CMK (cell line): ENCODE measurements around the gene BAG3.
"Not testable (repeated sequence)": the region's sequence is repeated elsewhere in the genome, so short reads cannot be mapped to it uniquely, and the experiment has no call there.

Experiments used
- DNase-seq: peaks from one replicate; pipeline ENCODE4 v3.0.0-alpha.2; 2010; ENCODE audit warnings: low read depth

BAG3 gene

DNA sequence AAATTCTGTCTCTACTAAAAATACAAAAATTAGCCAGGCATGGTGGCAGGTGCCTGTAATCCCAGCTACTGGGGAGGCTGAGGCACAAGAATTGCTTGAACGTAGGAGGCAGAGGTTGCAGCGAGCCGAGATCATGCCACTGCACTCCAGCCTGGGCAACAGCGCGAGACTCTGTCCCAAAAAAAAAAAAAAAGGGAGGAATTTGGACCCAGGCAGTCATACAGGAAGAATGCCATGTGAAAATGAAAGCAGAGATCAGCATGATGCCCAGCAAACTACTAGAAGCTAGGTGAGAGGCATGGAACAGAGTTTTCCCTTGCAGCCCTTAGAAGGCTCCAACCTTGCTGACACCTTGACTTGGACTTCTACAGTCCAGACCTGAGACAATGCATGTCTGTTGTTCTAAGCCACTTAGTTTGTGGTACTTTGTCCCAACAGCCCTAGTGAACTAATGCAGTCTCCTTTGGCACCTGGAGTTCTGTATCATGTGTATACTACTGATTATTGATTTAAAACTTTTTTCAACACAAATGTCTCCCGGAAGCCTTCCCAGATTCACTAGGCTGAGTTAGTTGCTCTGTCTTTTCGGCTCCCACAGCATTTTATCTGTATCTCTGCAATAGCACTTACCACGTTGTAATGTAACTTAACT lies 10.2 kb upstream of the BAG3 start:
- DNase-seq: no peak

DNA sequence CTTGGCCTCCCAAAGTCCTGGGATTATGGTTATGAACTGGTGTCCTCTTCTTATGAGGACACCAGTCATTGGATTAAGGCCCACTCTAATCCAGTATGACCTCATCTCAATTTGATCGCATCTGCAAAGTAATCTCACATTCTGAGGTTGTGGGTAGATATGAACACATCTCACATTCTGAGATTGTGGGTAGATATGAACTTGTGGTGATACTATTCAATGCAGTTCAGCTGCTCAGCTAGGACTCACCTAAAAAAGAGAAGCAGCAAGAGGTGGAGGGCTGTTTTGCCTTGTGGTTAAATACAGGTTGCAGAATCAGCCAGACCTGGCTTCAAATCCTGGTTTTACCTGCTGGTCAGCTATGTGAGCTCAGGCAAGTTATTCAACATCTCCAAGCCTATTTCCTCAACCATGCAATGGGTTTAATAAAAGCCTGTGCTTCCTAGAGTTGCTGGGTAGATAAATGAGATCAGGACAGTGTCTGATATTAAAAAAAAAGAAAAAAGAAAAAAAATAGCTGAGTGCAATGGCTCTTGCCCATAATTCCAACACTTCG lies 8.5 kb upstream of the BAG3 start:
- DNase-seq: no peak

GRCh38 chr10:119643306-119644204 lies 7.6 kb upstream of the BAG3 start:
- DNase-seq: no peak

- DNase-seq: no peak
These were observed 6.9 kb upstream of the BAG3 start for GRCh38 chr10:119644205-119644814.

- no peak for DNase-seq
These were observed 6.2 kb upstream of the BAG3 start for GRCh38 chr10:119644994-119645393.

GRCh38 chr10:119650062-119650461 lies 1.1 kb upstream of the BAG3 start:
- DNase-seq: no peak

DNA sequence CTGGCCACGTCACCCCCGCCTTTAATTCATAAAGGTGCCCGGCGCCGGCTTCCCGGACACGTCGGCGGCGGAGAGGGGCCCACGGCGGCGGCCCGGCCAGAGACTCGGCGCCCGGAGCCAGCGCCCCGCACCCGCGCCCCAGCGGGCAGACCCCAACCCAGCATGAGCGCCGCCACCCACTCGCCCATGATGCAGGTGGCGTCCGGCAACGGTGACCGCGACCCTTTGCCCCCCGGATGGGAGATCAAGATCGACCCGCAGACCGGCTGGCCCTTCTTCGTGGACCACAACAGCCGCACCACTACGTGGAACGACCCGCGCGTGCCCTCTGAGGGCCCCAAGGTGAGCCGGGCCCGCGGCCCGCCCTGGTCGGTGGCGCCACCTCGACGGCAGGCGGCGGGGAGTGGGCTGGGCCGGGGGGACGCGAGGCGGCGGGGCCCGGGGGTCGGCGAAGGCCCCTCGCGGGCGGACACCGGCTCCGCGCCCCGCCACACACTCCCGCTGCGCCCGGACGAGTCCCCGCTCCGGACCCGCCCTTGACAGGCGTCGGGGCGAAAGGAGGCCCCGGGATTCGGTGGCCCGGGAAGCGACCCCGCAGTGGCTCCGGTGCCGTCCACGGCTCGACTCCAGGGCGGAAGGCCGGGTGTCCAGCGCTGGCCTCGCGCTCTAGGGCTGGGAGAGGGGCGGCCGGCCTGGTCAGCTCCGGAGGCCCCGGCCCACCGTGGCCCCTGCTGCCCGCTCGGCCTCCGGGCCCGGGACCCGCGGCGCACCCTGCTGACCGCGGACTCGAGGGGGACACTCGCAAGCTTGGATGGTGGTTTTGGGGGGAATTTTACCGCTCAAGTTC lies 557 bp downstream of the BAG3 start:
- DNase-seq: peak; percentile 8

- no peak for DNase-seq
These were observed 1.2 kb downstream of the BAG3 start for GRCh38 chr10:119652361-119652730.

DNA sequence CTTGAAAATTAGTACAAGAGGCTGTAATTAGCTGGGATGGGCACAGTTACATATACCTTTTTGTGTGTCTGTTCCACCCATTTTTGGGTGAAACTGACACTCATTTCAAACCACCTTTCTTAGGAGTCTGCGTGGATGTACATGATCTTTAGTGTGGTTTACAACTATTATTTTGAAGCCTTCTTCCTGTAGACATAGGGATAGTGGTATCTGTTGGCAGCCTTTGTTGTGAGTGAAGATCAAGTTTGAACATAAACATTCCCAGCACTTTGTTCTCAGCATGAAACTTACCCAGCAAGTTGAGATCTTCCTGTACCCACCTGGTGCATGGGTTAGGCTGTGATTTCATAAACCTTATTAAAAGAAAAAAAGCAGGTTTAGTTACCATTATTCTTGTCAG lies 2.0 kb downstream of the BAG3 start:
- DNase-seq: no peak

GRCh38 chr10:119653916-119654315 lies 2.7 kb downstream of the BAG3 start:
- no peak for DNase-seq

DNA sequence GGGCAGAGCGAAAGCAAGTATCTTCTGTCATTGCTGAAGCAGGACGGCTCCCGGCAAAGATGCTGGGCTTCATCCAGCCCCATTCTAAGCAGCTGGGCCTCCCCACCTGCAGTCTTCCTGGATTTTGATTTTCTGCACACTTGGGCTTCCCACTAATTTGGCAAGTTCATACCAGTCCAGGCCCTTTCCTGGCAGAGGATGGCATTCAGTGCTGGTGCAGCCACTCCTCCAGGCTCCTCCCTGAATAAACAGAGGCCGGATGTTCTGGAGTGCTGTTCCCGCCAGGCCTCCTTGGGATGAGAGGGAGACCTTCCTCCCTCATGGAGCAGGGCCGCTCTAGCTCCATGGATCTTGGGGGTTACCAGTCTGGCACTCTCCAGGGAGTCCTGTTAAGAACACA lies 3.4 kb downstream of the BAG3 start:
- DNase-seq: no peak

GRCh38 chr10:119655566-119656001 lies 4.4 kb downstream of the BAG3 start:
- no peak for DNase-seq

DNA sequence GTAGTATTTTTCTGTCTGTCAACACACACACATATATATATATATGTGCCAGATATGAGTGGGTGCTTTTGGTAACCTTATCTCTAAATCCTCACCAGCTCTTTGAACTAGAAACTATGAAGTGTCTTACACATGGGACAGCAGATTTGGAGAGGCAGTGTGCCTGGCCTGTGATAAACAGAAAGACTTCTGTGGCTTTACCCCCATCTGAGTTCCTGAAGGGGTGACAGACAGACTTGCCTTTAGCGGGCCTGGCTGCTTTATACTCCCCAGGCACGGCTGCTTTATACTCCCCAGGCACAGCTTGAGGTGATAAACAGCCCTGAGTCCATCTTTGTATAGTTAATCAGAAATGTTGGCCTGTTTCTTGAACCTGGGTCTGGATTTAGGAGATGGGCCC lies 5.6 kb downstream of the BAG3 start:
- DNase-seq: no peak

DNA sequence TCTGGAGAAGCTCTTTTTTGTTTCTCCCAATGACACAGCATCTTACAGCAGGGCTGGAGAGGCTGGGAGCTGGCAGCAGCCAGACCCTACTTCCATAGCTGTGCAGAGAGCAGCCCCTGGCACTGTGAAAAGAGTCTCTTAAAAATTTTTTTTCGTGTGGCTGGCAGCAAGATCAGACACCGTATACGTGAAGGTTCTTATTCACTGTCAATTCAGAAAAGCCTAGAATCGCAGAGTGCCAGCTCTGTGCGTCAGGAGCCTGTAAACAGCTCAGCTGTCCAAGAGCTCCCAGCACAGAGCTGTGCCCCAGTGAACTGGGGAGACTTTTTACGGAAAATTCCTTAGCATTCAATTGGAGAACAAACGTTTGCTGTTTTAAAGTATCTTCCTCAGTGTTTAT lies 6.5 kb downstream of the BAG3 start:
- no peak for DNase-seq

DNA sequence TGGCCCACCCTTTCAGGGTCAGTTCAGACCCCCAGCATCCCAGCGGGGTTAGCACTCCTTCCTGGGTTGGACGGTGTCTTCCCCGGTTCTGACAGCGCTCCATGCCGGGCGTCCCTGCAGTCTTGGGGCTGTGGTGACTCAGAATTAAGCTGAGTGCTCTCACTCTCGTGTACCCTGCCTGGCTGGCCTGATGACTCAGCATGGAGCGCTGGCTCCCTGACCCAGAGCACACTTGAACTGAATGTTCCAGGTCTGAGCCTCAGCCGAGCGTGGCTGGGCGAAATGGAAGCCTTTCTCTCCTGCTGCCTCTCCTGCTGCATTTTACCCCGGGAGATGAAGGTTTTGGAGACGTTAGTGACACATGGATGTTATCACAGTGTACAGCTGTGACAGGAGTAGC lies 7.1 kb downstream of the BAG3 start:
- no peak for DNase-seq

DNA sequence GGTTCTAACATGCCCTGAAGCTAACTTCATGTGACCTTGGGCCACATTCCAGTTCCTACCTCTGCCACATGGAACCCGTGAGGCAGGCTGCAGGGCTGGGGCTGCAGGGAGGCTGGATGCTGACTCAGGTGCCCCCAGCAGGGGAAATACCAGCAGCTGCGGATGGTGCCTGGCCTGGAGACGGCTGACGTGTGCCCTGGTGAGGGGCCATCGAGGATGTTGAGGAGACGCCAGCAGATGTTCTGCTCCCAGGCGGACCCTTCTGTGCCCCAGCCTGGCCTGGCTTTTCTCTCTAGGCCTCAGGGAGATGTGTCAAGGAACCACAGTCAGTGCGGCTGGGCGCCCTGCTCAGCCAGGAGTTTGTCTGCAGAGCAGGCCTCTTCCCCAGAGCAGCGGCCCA lies 8.8 kb downstream of the BAG3 start:
- no peak for DNase-seq

- not testable (repeated sequence) for DNase-seq
These were observed 11.0 kb downstream of the BAG3 start for GRCh38 chr10:119662076-119662605.

GRCh38 chr10:119663866-119664698 lies 12.9 kb downstream of the BAG3 start:
- DNase-seq: no peak

DNA sequence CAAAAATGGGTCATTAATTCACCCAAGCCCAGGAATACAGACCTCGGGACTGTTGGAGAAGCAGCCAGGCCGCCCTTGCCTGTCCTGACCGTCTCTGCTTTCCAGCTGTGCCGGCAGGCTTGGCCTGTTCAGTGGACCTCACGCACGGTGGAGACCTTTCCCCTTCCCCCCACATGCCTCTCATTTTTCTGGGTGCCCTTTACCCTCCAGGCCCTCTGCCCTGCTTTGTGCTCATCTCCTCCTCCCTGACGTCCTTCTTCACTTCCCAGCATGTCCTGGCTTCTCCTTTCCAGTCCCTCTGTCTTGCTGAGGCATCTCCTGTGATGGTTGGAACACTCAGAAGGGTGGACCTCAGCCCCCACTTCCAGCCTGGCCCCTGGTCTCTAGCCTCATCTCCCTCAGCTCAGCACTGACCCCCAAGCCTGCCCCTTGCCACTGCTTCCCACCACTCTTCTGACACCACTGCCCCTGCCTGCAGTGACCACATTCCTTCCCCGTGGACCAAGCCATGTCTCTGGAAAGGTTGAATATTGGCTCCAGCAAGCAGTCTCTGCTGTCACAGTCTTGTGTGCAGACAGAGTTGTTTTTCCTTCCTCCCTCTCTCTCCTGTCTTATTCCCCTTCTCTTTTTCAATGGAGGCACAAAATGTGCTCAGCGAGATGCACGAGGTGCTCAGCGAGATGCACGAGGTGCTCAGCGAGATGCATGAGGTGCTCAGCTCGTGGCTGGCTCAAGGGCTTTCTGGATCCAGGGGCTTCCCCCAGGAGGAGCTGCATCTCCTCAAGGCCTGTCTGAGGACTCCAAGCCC lies 14.9 kb downstream of the BAG3 start:
- no peak for DNase-seq

DNA sequence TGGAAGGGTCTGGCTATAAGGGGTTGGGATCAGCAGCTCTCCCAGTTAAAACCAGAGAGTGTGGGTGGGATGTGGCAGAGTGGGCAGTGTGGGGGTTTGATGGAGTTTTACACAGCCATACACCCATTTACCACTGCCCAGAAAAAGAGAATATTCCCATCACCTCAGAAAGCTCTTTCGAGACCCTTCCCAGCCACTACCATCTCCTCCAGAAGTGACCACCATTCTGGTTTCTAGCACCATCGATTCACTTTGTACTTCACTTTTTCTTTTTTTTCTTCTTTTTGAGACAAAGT lies 15.5 kb downstream of the BAG3 start:
- DNase-seq: no peak
